ENCODE measurements around the gene SCGB3A1.

Gene SCGB3A1

DNA sequence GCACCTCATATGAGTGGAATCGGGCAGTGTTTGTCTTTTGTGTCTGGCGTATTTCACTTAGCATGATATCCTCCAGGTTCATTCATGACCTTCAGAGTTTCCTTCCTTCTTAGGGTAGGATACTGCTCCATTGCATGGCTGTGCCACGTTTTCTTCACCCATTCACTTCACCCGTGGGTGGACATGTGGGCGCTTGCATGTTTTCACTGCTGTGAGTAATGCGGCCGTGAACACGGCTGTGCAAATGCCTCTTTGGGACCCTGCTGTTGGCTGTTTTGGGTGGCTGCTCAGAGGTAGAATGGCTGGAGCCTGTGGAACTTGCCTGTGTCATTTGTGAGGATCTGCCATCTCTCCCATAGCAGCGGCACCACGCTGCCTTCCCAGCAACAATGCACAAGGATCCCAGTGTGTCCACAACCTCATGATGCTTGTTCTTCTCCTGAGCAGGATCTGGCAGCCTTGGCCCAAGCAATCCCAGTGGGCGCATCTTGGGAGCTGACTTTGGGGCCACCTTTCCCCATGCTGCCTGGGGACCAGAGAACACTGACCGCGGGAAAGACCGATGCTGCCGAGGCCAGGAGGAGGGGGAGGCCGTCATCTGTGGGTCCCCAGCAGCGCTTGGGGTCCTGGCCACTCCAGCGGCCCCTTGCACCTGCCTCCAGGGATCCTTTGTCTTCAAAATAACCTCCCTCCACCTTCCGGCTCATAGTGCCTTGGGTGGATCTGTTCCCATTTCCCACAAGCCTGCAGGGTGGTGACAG lies 2.3 kb upstream of the SCGB3A1 start:
- H3K27ac ChIP-seq (ENCODE audit: low read depth, low read length), result no peak overlapping the region
- no peak overlapping the region for H3K9ac ChIP-seq (ENCODE audit: low read length)
- peaks cover 0 to 26% of the 10 kb centered on the region in 2 donors for H3K27me3 ChIP-seq (ENCODE audit: control insufficient read depth in 1 of 2, insufficient read depth in 2 of 2, low read length in 2 of 2)
- no peaks in the 10 kb centered on the region for H3K36me3 ChIP-seq (ENCODE audit: insufficient read depth, low read length)
- H3K4me1 ChIP-seq (ENCODE audit: insufficient read depth, low read length), result no peaks in the 10 kb centered on the region
- no peaks in the 10 kb centered on the region for H3K9me3 ChIP-seq (ENCODE audit: low read length)
- H3K4me3 ChIP-seq (ENCODE audit: low read depth in 1 of 2, low read length in 2 of 2), result no peak overlapping the region

DNA sequence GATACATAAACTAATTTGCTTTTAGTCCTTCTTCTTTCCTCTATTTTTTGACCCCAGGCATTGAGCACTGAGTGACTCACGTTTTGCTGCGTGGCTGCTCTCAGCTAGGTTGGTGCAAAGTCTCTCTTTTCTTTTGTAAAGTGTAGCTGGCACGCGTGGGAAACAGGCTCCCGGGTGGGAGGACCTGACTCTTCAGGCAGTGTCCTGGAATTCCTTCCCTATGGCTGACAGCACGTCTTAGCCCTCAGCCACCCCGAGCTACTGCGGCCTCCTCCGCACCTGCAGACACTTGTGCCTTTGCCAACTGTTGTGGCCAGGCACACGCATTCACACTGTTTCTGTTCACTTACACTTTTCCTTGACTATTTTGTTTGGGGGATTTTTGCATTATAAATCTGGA lies 877 bp upstream of the SCGB3A1 start:
- H3K4me3 ChIP-seq (ENCODE audit: low read depth in 1 of 2, low read length in 2 of 2), result no peak overlapping the region
- no peaks in the 10 kb centered on the region for H3K36me3 ChIP-seq (ENCODE audit: insufficient read depth, low read length)
- no peak overlapping the region for H3K9ac ChIP-seq (ENCODE audit: low read length)
- peaks cover 0 to 26% of the 10 kb centered on the region in 2 donors for H3K27me3 ChIP-seq (ENCODE audit: control insufficient read depth in 1 of 2, insufficient read depth in 2 of 2, low read length in 2 of 2)
- no peak overlapping the region for H3K27ac ChIP-seq (ENCODE audit: low read depth, low read length)
- no peaks in the 10 kb centered on the region for H3K4me1 ChIP-seq (ENCODE audit: insufficient read depth, low read length)
- no peaks in the 10 kb centered on the region for H3K9me3 ChIP-seq (ENCODE audit: low read length)

DNA sequence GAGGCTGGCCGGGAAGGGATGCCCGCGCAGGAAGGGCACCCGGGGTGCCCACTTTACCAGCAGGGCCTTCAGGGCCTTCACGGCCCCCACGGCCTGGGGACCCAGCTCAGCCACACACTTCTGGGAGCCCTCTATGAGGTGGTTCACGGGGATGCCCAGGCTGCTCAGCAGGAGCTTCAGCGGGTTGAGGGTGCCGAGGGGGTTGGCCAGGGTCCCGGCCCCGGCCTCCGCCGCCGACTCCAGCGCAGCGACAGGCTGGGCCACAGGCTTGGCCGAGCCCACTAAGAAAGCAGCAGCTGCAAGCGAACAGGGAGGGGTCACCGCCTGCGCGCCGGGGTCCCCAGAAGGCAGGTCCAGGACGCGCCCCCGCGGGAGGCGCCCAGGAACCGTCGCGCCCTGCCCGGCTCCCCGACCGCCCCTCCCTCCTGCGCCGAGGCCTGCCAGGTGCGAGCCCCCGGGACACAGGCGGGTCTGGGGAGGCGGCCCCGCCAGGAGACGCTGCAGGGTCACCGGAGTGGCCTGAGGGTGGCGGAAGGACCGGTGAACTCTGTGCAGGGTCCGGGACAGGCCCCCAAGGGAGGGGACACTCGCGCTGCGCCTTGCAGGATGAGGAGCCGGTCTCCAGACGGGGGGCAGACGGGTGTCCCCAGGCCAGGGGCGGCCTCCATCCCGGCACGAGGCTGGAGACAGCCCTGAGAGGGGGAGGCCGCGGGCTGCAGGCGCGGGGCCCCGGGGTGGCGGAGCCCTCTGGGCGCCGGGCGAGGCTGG lies 572 bp downstream of the SCGB3A1 start:
- Histone ChIP-seq H3K9ac (ENCODE audit: low read length) (no peak overlapping the region), H3K36me3 (ENCODE audit: insufficient read depth, low read length) (no peaks in the 10 kb centered on the region), H3K4me1 (ENCODE audit: insufficient read depth, low read length) (no peaks in the 10 kb centered on the region), H3K9me3 (ENCODE audit: low read length) (no peaks in the 10 kb centered on the region), H3K27me3 (ENCODE audit: control insufficient read depth in 1 of 2, insufficient read depth in 2 of 2, low read length in 2 of 2) (peaks cover 0 to 26% of the 10 kb centered on the region in 2 donors), H3K4me3 (ENCODE audit: low read depth in 1 of 2, low read length in 2 of 2) (no peak overlapping the region), H3K27ac (ENCODE audit: low read depth, low read length) (no peak overlapping the region)

DNA sequence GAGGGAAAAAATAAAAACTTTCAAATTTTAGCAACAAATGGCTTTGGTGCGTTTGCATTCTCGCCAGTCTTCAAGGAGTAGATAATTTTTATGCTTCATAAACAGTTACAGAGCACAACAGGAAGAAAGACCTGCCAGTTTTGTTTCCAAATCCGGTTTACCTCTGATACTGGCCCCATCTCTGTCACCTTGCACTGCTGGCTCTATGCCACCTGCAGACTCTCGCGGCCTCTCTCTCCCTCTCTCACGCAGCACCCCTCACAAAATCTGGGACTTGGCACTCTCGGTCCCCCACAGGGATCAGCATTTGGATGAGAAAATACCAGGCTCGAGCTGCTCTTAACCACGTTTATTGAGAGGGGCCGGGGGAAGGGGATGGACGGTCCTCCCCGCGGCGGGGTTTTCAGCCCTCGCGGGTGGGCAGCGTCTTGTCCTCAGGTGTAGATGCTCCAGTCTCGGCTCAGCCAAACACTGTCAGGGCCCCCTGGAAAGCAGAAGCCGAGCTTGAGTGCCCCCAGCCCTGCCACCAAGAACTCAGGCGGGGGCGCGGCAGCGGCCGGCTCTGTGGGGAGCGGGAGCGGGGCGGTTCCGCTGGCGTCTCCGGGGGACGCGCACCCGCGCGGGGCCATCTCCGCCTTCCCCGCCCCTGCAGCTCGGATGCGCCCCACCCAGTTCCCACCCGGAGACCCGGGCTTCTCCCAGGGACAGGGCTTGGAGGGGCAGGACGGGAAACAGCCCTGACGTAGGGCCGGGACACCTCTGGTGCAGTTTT lies 1.3 kb downstream of the SCGB3A1 start:
- no peaks in the 10 kb centered on the region for H3K36me3 ChIP-seq (ENCODE audit: insufficient read depth, low read length)
- no peak overlapping the region for H3K4me3 ChIP-seq (ENCODE audit: low read depth in 1 of 2, low read length in 2 of 2)

DNA sequence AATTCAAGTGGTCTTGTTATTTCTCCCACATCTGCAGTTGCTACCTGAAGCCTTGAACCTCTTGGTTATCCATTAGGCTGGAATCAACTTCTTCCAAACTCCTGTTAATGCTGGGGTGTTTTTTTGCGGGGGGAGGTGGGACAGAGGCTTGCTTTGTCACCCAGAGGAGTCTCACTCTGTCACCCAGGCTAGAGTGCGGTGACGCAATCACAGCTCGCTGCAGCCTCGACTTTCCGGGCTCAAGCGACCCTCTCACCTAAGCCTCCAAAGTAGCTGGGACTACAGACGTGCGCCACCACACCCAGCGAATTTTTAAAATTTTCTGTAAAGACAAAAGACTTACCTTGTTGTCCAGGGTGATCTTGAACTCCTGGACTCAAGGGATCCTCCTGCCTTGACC lies 4.4 kb downstream of the SCGB3A1 start:
- Histone ChIP-seq H3K4me3 (ENCODE audit: low read depth in 1 of 2, low read length in 2 of 2) (no peak overlapping the region), H3K4me1 (ENCODE audit: insufficient read depth, low read length) (no peaks in the 10 kb centered on the region), H3K9me3 (ENCODE audit: low read length) (no peaks in the 10 kb centered on the region), H3K27me3 (ENCODE audit: control insufficient read depth in 1 of 2, insufficient read depth in 2 of 2, low read length in 2 of 2) (peaks cover 0 to 26% of the 10 kb centered on the region in 2 donors), H3K36me3 (ENCODE audit: insufficient read depth, low read length) (no peaks in the 10 kb centered on the region), H3K27ac (ENCODE audit: low read depth, low read length) (no peak overlapping the region), H3K9ac (ENCODE audit: low read length) (no peak overlapping the region)

More for the DNA sequence above, 1.3 kb downstream of the SCGB3A1 start:
- peaks cover 0 to 26% of the 10 kb centered on the region in 2 donors for H3K27me3 ChIP-seq (ENCODE audit: control insufficient read depth in 1 of 2, insufficient read depth in 2 of 2, low read length in 2 of 2)
- H3K9ac ChIP-seq (ENCODE audit: low read length), result no peak overlapping the region
- H3K9me3 ChIP-seq (ENCODE audit: low read length), result no peaks in the 10 kb centered on the region
- no peaks in the 10 kb centered on the region for H3K4me1 ChIP-seq (ENCODE audit: insufficient read depth, low read length)
- no peak overlapping the region for H3K27ac ChIP-seq (ENCODE audit: low read depth, low read length)

DNA sequence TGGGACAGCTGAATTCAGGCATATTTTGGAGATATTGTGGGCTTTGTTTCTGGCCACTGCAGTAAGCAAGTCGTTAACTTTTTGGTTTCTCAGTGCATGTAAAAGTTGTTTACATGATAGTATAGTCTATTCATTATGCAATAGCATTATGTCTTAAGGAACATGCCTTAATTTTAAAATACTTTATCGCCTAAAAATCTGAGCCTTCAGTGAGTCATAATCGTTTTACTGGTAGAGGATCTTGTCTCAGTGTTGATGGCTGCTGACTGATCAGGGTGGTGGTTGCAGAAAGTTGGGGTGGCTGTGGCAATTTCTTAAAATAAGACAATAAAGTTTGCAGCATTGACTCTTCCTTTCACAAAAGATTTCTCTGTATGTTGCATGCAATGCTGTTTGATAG lies 5.1 kb downstream of the SCGB3A1 start:
- Histone ChIP-seq H3K4me1 (ENCODE audit: insufficient read depth, low read length) (no peaks in the 10 kb centered on the region), H3K27ac (ENCODE audit: low read depth, low read length) (no peak overlapping the region), H3K36me3 (ENCODE audit: insufficient read depth, low read length) (no peaks in the 10 kb centered on the region)

DNA sequence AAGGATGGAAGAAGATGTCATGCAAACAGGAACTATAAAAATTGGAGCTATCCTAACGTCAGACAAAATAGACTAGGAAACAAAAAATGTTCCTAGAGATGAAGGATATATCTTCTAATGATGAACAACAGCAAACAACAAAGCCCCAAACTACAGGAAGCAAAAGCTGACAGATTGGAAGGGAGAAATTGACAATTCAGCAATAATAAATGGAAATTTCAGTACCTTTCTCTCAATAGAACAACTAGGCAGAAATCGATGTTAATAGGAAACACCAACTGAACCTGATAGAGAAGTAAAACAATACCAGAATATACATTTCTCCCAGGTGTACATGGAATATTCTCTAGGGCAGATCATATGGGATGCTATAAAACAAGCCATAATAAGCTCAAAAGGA lies 7.6 kb downstream of the SCGB3A1 start:
- Histone ChIP-seq H3K27ac (ENCODE audit: low read depth, low read length) (no peak overlapping the region), H3K4me3 (ENCODE audit: low read depth in 1 of 2, low read length in 2 of 2) (no peak overlapping the region), H3K9ac (ENCODE audit: low read length) (no peak overlapping the region), H3K9me3 (ENCODE audit: low read length) (no peaks in the 10 kb centered on the region), H3K36me3 (ENCODE audit: insufficient read depth, low read length) (no peaks in the 10 kb centered on the region), H3K27me3 (ENCODE audit: control insufficient read depth in 1 of 2, insufficient read depth in 2 of 2, low read length in 2 of 2) (no peaks in the 10 kb centered on the region), H3K4me1 (ENCODE audit: insufficient read depth, low read length) (no peaks in the 10 kb centered on the region)

More for the DNA sequence above, 5.1 kb downstream of the SCGB3A1 start:
- Histone ChIP-seq H3K9me3 (ENCODE audit: low read length) (no peaks in the 10 kb centered on the region), H3K4me3 (ENCODE audit: low read depth in 1 of 2, low read length in 2 of 2) (no peak overlapping the region), H3K27me3 (ENCODE audit: control insufficient read depth in 1 of 2, insufficient read depth in 2 of 2, low read length in 2 of 2) (peaks cover 0 to 21% of the 10 kb centered on the region in 2 donors), H3K9ac (ENCODE audit: low read length) (no peak overlapping the region)

DNA sequence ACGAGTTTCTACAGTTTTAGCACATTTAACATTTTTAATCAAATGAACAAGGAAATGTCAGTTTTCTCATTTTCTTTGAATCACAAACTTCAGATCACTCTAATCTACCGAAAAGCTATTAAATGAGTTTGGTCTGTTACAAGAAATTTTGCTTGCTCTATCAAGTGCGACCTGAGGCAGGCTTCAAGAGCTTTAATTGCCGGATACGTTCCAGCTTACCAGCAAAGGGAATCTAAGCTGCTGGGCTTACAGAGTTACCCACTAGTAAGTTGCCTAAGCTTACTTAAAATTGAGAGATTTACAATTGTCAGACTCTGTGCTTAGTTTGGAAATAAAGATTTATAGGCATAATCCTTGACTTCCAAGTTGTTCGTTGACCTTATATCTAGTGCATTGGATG lies 10.6 kb downstream of the SCGB3A1 start:
- Histone ChIP-seq H3K27ac (ENCODE audit: low read depth, low read length) (no peak overlapping the region), H3K9me3 (ENCODE audit: low read length) (no peaks in the 10 kb centered on the region), H3K36me3 (ENCODE audit: insufficient read depth, low read length) (no peaks in the 10 kb centered on the region), H3K9ac (ENCODE audit: low read length) (no peak overlapping the region), H3K4me3 (ENCODE audit: low read depth in 1 of 2, low read length in 2 of 2) (no peak overlapping the region), H3K4me1 (ENCODE audit: insufficient read depth, low read length) (no peaks in the 10 kb centered on the region), H3K27me3 (ENCODE audit: control insufficient read depth in 1 of 2, insufficient read depth in 2 of 2, low read length in 2 of 2) (no peaks in the 10 kb centered on the region)

DNA sequence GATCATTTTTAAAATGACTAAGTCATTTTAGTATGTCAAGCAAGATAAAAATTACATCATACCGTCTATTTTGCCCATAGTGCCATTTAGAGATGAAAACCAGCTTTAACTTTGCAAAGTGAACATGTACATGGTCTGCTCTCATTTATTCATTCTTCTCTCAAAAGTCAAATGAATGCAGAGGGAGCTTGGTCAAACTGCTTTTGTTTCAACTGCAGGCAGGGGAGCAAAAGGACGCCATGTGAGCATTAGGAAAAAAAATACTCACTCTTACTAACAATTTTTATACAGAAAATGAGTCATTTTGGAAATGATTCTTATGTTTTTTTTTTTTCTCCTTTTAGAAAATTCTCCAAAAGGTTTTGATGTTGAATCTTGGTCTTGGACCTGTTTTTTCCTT lies 15.7 kb downstream of the SCGB3A1 start:
- Histone ChIP-seq H3K27ac (ENCODE audit: low read depth, low read length) (no peak overlapping the region), H3K4me1 (ENCODE audit: insufficient read depth, low read length) (no peaks in the 10 kb centered on the region), H3K36me3 (ENCODE audit: insufficient read depth, low read length) (peaks cover 24% of the 10 kb centered on the region)

DNA sequence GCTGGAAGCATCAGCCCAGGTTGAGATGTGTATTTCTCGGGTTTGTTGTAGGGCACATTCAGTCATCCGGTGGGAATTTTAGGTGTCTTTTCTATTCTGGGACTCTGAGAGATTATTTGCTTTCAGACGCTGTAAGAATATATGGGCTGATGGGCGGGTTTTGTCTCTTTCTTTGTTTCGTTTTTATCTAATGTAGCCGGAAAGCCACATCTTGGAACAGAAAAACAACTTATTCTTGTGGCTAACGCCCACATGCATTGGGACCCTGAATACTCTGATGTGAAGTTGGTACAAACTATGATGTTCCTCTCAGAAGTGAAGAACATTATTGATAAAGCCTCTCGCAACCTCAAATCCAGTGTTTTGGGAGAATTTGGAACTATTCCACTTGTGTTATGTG lies 22.4 kb downstream of the SCGB3A1 start:
- H3K9ac ChIP-seq (ENCODE audit: low read length), result no peak overlapping the region
- H3K4me1 ChIP-seq (ENCODE audit: insufficient read depth, low read length), result no peaks in the 10 kb centered on the region
- peaks cover 40% of the 10 kb centered on the region for H3K36me3 ChIP-seq (ENCODE audit: insufficient read depth, low read length)

More for the DNA sequence above, 15.7 kb downstream of the SCGB3A1 start:
- Histone ChIP-seq H3K27me3 (ENCODE audit: control insufficient read depth in 1 of 2, insufficient read depth in 2 of 2, low read length in 2 of 2) (no peaks in the 10 kb centered on the region), H3K4me3 (ENCODE audit: low read depth in 1 of 2, low read length in 2 of 2) (no peak overlapping the region), H3K9ac (ENCODE audit: low read length) (no peak overlapping the region), H3K9me3 (ENCODE audit: low read length) (no peaks in the 10 kb centered on the region)

DNA sequence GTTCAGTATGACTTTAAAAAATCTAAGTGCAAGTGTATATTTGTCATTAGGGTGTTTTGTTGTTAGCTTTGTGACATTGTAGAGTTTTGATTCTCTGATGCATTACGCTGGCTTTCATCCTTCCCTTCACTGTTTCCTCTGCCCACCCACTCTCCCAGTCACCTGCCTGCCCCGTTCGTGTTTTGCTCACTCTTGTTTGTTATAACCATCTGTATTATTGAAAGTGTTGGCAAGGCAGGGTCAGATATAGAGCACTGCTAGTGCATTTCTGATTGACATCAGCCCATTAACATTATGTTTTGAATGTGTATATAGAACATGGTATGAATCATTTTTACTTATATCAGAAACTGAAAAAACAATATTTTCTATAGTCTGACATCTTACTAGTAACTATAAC lies 27.3 kb downstream of the SCGB3A1 start:
- Histone ChIP-seq H3K4me1 (ENCODE audit: insufficient read depth, low read length) (no peaks in the 10 kb centered on the region), H3K9ac (ENCODE audit: low read length) (no peak overlapping the region), H3K9me3 (ENCODE audit: low read length) (no peaks in the 10 kb centered on the region), H3K27me3 (ENCODE audit: control insufficient read depth in 1 of 2, insufficient read depth in 2 of 2, low read length in 2 of 2) (no peaks in the 10 kb centered on the region), H3K4me3 (ENCODE audit: low read depth in 1 of 2, low read length in 2 of 2) (no peak overlapping the region), H3K36me3 (ENCODE audit: insufficient read depth, low read length) (peaks cover 27% of the 10 kb centered on the region), H3K27ac (ENCODE audit: low read depth, low read length) (no peak overlapping the region)

More for the DNA sequence above, 22.4 kb downstream of the SCGB3A1 start:
- no peaks in the 10 kb centered on the region for H3K27me3 ChIP-seq (ENCODE audit: control insufficient read depth in 1 of 2, insufficient read depth in 2 of 2, low read length in 2 of 2)
- H3K9me3 ChIP-seq (ENCODE audit: low read length), result no peaks in the 10 kb centered on the region
- no peak overlapping the region for H3K27ac ChIP-seq (ENCODE audit: low read depth, low read length)
- no peak overlapping the region for H3K4me3 ChIP-seq (ENCODE audit: low read depth in 1 of 2, low read length in 2 of 2)

Measured in muscle layer of colon (tissue), 2 donors.